NCI-H1436 (cell line): Measurements from ENCODE around the gene C14orf119.

Source experiments
- DNase-seq: peaks from one replicate; lab custom pipeline; 2025; lab: John Stamatoyannopoulos, UW

C14orf119 gene

DNA sequence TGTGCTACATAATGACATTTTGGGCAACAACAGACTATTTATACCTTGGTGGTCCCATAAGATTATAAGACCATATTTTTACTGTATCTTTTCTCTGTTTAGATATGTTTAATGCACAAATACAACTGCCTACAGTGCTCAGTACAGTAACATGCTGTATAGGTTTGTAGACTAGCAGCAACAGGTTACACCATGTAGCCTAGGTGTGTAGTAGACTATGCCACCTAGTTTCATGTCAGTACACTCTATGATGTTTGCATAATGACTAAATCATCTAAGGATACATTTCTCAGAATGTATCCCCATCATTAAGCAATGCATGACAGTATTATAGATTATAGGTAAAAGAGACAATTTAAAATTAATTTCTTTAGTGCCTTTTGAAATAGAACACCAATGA, 54.4 kb downstream of the C14orf119 start:
- DNase-seq = no peak
